SK-N-DZ (cell line): Measurements from ENCODE around the gene OBP2A.

Experiments used
- DNase-seq: peaks from one replicate; pipeline ENCODE4 v3.0.0-alpha.2; 2015; ENCODE audit warnings: low spot score

The OBP2A gene

DNA sequence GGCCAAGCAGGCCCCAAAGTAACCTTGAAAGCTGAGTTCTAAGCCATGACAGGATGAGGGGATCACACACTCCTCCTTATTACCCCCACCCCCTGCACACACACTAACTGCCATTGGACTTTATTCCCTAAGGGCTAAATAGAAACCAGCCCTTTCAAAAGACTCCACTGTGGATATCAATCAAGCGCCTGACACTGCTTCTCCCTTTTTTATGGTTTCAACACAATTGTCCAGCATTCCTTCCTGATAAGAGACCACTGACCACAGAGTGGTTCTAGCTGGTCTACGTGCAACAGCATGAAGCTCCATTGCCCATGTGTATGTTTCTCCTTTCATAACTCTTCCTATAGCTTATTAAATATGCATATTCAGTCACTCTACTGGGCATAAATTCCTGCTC lies 50.3 kb downstream of the OBP2A start:
- no peak for DNase-seq
